HAP-1 (cell line): ENCODE results near the gene ATP11C.

ENCODE experiments used
- DNase-seq, 2 experiments: peaks; one replicate each; pipeline ENCODE4 v3.0.0-alpha.2; 2016 to 2020; ENCODE audit warnings: low spot score in 2 of 2
- H3K27me3 ChIP-seq: fragments of 250-450 bp; sonication (Bioruptor Pico); 2 replicates; pipeline ENCODE4 v1.5.1; 2020; ENCODE audit warnings: low read depth, mild to moderate bottlenecking, moderate library complexity
- H3K36me3 ChIP-seq: fragments of 250-450 bp; sonication (Bioruptor Pico); replicated peaks from 2 replicates; pipeline ENCODE4 v1.5.1; 2020; ENCODE audit warnings: mild to moderate bottlenecking
- H3K4me1 ChIP-seq: fragments of 250-450 bp; sonication (Bioruptor Pico); 2 replicates; pipeline ENCODE4 v1.5.1; 2020; ENCODE audit warnings: mild to moderate bottlenecking
- H3K4me3 ChIP-seq: fragments of 250-450 bp; sonication (Bioruptor Pico); 2 replicates; pipeline ENCODE4 v1.5.1; 2020; ENCODE audit warnings: mild to moderate bottlenecking, moderate library complexity
- H3K9me3 ChIP-seq: fragments of 250-450 bp; sonication (Bioruptor Pico); 2 replicates; pipeline ENCODE4 v1.5.1; 2020; ENCODE audit warnings: mild to moderate bottlenecking, moderate library complexity
- in situ Hi-C: fragments of 300-500 bp; cut with MboI; formaldehyde crosslinking; loops from 3 replicates; pipeline ENCODE4 v1.14.3; 2020; ENCODE audit warnings: low sequenced_read_pairs, inconsistent platforms, mixed read lengths

ATP11C gene

GRCh38 chrX:139831017-139831416, 101.8 kb downstream of the ATP11C start:
- no peak overlapping the region for H3K4me3 ChIP-seq
- H3K4me1 ChIP-seq = peaks cover 80% of the 10 kb centered on the region
- no peak for DNase-seq
- no peaks in the 10 kb centered on the region for H3K27me3 ChIP-seq
- H3K36me3 ChIP-seq = no peaks in the 10 kb centered on the region
- in situ Hi-C loops = no loop called here
- no peaks in the 10 kb centered on the region for H3K9me3 ChIP-seq

DNA sequence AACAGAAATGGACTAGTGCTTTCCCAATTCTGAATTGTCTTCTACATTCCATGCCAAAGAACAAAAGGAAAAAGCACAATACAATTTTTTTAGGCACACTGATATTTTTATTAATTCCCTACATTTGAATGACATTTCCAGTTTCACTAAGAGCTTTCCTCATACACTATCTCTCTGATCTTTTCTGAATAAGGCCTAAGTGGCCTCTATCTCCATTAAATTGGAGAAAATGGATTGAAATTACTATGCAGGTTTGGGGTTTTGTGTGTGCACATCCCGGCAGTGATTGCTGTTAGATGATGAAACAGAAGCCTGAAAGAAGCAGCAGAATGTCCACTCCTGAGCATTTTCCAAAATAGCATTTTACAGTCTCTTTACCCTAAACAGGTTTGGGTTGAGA, 104.0 kb downstream of the ATP11C start:
- Histone ChIP-seq H3K4me3 (no peak overlapping the region), H3K27me3 (no peaks in the 10 kb centered on the region), H3K9me3 (no peaks in the 10 kb centered on the region), H3K4me1 (peaks cover 90% of the 10 kb centered on the region), H3K36me3 (no peaks in the 10 kb centered on the region)
- no peak for DNase-seq
- in situ Hi-C loops = loop anchor here (5.0 kb wide), 1 partner anchor 103 kb away; the partner anchor contains the start of gene ATP11C

- Histone ChIP-seq H3K27me3 (no peaks in the 10 kb centered on the region), H3K36me3 (no peaks in the 10 kb centered on the region), H3K9me3 (no peaks in the 10 kb centered on the region), H3K4me1 (peaks cover 82% of the 10 kb centered on the region), H3K4me3 (no peak overlapping the region)
- in situ Hi-C loops = loop anchor here (5.0 kb wide), 1 partner anchor 104 kb away; the partner anchor contains the start of gene ATP11C
- no peak for DNase-seq
Measured at GRCh38 chrX:139828033-139828432, 104.8 kb downstream of the ATP11C start.

GRCh38 chrX:139826065-139827044, 106.5 kb downstream of the ATP11C start:
- Histone ChIP-seq H3K4me3 (no peak overlapping the region), H3K4me1 (peaks cover 67% of the 10 kb centered on the region), H3K27me3 (no peaks in the 10 kb centered on the region), H3K36me3 (no peaks in the 10 kb centered on the region), H3K9me3 (no peaks in the 10 kb centered on the region)
- peak; percentile 78 to 96 for DNase-seq
- in situ Hi-C loops = loop anchor here (5.0 kb wide), 1 partner anchor 106 kb away; the partner anchor contains the start of gene ATP11C

GRCh38 chrX:139825618-139826017, 107.2 kb downstream of the ATP11C start:
- in situ Hi-C loops = loop anchor here (5.0 kb wide), 1 partner anchor 107 kb away; the partner anchor contains the start of gene ATP11C
- no peak for DNase-seq
- no peaks in the 10 kb centered on the region for H3K36me3 ChIP-seq
- peaks cover 60% of the 10 kb centered on the region for H3K4me1 ChIP-seq
- H3K9me3 ChIP-seq = no peaks in the 10 kb centered on the region
- no peak overlapping the region for H3K4me3 ChIP-seq
- no peaks in the 10 kb centered on the region for H3K27me3 ChIP-seq

- Histone ChIP-seq H3K4me3 (no peak overlapping the region), H3K4me1 (peaks cover 42% of the 10 kb centered on the region), H3K27me3 (no peaks in the 10 kb centered on the region), H3K36me3 (no peaks in the 10 kb centered on the region), H3K9me3 (no peaks in the 10 kb centered on the region)
- in situ Hi-C loops = no loop called here
- peak in 1 of 2 experiments; percentile 22 for DNase-seq
Measured at GRCh38 chrX:139823806-139824205, 109.0 kb downstream of the ATP11C start.

- Histone ChIP-seq H3K4me3 (no peak overlapping the region), H3K36me3 (peaks cover 8% of the 10 kb centered on the region), H3K9me3 (no peaks in the 10 kb centered on the region), H3K27me3 (no peaks in the 10 kb centered on the region), H3K4me1 (peaks cover 17% of the 10 kb centered on the region)
- DNase-seq = no peak
- in situ Hi-C loops = no loop called here
Measured at GRCh38 chrX:139820358-139820984, 112.4 kb downstream of the ATP11C start.

- no peaks in the 10 kb centered on the region for H3K27me3 ChIP-seq
- peaks cover 23% of the 10 kb centered on the region for H3K36me3 ChIP-seq
- H3K9me3 ChIP-seq = no peaks in the 10 kb centered on the region
- H3K4me1 ChIP-seq = peaks cover 9% of the 10 kb centered on the region
- in situ Hi-C loops = no loop called here
- DNase-seq = no peak
- no peak overlapping the region for H3K4me3 ChIP-seq
Measured at GRCh38 chrX:139816204-139816603, 116.6 kb downstream of the ATP11C start.

DNA sequence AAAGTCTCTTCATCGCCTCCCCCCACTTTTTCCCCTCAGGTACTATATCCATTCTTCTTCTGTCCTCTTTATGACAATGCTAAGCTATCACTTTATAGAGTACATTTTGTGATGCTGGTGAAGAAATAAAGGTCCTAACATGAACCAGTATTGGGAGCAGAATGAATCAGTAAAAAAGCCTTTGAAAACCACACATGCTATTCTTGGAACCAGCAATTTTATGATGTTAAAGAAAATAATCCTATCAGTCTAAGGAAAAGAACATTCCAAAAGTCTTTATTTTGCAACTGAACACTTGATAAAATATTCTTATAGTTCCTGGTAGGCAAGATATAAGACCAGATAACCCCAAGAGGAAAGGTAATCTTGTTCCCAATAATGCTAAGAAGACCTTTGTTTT, 117.1 kb downstream of the ATP11C start:
- Histone ChIP-seq H3K9me3 (no peaks in the 10 kb centered on the region), H3K4me1 (peaks cover 9% of the 10 kb centered on the region), H3K4me3 (no peak overlapping the region), H3K27me3 (no peaks in the 10 kb centered on the region), H3K36me3 (peaks cover 23% of the 10 kb centered on the region)
- no peak for DNase-seq
- in situ Hi-C loops = no loop called here

DNA sequence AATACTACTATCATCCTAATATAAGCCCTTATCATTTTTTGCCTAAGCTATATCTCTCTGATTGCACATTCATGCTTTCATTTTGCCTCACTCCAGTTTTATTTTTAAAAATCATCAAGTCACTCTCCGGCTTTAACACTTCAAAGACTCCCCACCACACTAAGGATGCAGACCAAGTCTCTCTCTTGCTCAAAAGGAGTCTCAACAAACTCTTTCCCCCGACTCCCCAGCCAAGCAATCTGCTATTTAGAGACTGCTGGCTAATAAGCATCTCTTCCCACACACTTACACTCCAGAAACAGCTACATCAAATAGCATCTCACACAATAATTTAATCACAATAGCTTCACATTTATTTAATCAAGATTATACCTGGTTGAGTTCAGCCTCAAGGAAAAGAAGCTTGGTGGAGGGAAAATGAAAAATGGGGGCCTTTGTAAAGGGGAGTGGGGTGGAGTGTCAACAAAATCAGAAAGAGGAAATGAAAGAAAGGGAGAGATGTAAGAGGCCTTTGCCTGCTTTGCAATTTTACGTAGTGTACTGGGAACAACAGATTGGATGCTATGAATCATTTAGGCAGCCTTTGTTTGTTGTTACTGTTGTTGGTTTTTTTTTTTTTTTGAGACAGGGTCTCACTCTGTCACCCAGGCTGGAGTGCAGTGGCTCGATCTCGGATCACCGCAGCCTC, 120.8 kb downstream of the ATP11C start:
- no peaks in the 10 kb centered on the region for H3K9me3 ChIP-seq
- DNase-seq = no peak
- H3K27me3 ChIP-seq = no peaks in the 10 kb centered on the region
- H3K4me1 ChIP-seq = peaks cover 9% of the 10 kb centered on the region
- H3K4me3 ChIP-seq = no peak overlapping the region
- in situ Hi-C loops = no loop called here
- H3K36me3 ChIP-seq = peaks cover 15% of the 10 kb centered on the region

DNA sequence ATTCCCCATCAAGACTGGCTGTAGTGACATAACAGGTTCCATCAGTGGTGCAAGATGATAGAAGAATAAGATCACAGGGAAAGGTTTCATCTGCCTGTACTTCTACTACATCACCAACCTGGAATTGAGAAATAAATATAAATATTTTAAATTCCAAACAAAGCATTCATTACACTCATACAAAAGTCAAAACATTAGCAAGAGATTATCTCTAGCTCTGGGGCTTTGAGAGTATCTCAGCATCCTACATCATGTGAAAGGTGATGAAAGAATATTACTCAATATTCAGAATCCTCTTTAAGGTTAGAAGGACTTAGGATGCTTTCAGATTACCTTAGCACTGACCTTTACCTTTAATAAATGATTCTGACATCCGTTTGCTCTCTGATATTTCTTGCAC, 128.4 kb downstream of the ATP11C start:
- Histone ChIP-seq H3K4me1 (no peaks in the 10 kb centered on the region), H3K4me3 (no peak overlapping the region), H3K27me3 (no peaks in the 10 kb centered on the region), H3K9me3 (no peaks in the 10 kb centered on the region), H3K36me3 (peaks cover 39% of the 10 kb centered on the region)
- DNase-seq = no peak
- in situ Hi-C loops = no loop called here

- no peaks in the 10 kb centered on the region for H3K4me1 ChIP-seq
- H3K36me3 ChIP-seq = peaks cover 45% of the 10 kb centered on the region
- in situ Hi-C loops = no loop called here
- no peaks in the 10 kb centered on the region for H3K9me3 ChIP-seq
- DNase-seq = no peak
- H3K27me3 ChIP-seq = no peaks in the 10 kb centered on the region
- no peak overlapping the region for H3K4me3 ChIP-seq
Measured at GRCh38 chrX:139803224-139803623, 129.6 kb downstream of the ATP11C start.

DNA sequence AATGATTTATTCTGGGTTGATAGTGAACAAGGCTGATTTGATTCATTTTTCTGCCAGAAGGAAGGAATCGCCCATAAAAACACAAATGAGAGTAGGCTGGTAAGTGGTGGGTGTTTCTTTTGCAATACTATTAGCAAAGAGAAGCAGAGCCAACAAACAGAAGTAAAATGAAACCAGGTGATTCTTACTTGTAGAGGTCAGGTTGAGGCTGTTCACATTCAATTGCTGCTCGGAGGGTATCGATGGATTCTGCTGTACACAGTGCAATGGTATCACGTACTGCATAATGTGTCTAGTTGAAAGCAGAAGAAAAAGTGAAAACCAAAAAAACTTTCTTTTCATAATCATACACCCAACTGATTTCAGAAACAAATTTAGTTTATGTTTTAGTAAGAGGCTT, 130.8 kb downstream of the ATP11C start:
- no peaks in the 10 kb centered on the region for H3K4me1 ChIP-seq
- no peak for DNase-seq
- in situ Hi-C loops = no loop called here
- H3K27me3 ChIP-seq = no peaks in the 10 kb centered on the region
- H3K36me3 ChIP-seq = peaks cover 56% of the 10 kb centered on the region
- no peaks in the 10 kb centered on the region for H3K9me3 ChIP-seq
- H3K4me3 ChIP-seq = no peak overlapping the region
